Epithelial cell of proximal tubule (primary cell): ENCODE data around the gene SNX32. TPM values are rescaled to one million over a fixed set of nuclear protein-coding genes. Genes with fewer than 3 reads are reported as not detected.

Experiments
- DNase-seq: peaks from one replicate; pipeline ENCODE4 v3.0.0-alpha.2; 2011; ENCODE audit warnings: low read depth
- H3K4me3 ChIP-seq: 2 replicates; pipeline ENCODE4 v1.5.1; 2011; ENCODE audit warnings: low read depth, mild to moderate bottlenecking, low read length
- CTCF ChIP-seq: conservative IDR thresholded peaks from 2 replicates; pipeline ENCODE4 v1.5.1; 2012; ENCODE audit warnings: low read depth, mild to moderate bottlenecking, low read length
- total RNA-seq: library from RNA; depleted of rRNA; stranded (reverse); fragments of >200 nt; gene quantifications from 2 replicates; pipeline ENCODE4 v1.2.3, GENCODE V29; 2015

SNX32 gene
- total RNA-seq: 2.1 TPM in 1 of 2 replicates, not detected in the other

DNA sequence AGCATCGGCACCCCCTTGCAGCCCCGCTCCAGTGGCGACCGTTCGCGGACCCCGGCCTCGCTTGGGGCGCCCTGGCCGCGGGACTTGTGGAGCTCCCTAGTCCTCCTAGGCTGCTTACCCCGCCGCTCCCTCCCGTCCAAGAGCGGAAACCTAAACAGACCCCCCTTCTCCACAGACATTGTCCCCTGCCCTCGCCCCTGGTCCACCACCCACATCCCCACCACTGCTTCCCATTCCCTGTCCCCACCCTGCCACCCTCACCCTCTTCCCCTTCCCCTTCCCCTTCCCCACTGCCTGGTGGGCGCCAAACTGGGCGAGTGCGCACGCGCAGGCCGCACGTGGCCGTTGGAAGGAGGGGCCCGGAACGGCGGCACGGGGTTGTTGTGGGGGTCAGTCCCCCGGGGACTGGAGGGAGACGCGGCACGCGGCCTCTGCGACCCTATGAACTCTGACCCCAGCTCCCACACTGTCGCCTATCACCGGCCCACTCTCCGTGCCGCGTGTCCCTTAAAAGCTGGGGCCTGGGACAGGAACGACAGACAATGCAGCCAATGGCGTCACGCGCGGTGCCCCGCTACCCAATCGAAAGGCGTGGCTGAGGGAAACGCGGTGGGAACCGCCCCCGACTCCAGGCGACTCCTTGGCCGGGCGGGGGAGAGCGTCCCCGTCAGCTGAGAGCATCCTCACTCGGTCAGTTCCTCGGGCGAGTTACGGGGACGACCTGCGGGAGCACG lies at the start of gene SNX32:
Gene SNX32 (plus strand): TSS at position 667 of the 734 bp plus-strand sequence. CDS start 103 bp downstream, outside the sequence.
- peak within 1 kb of the TSS; percentile 65 for H3K4me3 ChIP-seq
- DNase-seq: no peak

DNA sequence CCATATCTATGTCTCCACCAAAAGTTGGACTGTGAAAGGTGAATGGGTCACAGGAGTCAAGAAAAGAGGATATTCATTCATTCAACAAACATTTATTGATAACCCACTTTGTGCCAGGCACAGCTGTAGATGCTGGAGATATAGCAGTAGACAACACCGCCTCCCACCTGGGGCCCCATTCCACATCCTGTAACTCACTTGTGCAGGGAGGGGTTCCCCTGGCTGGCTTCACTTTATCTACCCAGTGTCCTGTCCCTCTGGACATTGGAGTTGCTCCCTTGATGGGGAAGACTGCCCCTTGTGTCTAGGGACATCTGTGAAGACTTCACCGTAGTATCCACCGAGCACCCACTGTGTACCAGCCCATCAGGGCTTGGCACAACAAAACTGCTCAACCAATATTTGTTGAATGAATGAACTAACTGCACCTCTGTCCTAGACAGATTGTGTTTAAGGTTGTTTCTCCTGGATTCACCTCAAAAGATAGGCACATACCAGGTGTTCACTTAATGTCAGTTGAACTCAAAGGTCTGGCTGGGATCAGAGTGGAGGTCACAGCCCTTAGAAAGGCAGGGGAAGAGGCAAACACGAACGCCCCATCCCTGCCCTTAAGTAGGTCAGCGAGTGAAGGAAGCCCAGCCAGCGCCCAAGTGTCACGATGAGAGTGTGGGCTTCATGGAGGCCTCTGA lies 48.3 kb upstream of the SNX32 start:
- no peak for TF ChIP-seq CTCF
- no peak for DNase-seq
- H3K4me3 ChIP-seq: no peak overlapping the region

More for the DNA sequence above, at the start of gene SNX32:
- no peak for TF ChIP-seq CTCF

GRCh38 chr11:65786008-65786785 lies 47.6 kb upstream of the SNX32 start:
- no peak for DNase-seq
- TF ChIP-seq CTCF: no peak
- H3K4me3 ChIP-seq: no peak overlapping the region

DNA sequence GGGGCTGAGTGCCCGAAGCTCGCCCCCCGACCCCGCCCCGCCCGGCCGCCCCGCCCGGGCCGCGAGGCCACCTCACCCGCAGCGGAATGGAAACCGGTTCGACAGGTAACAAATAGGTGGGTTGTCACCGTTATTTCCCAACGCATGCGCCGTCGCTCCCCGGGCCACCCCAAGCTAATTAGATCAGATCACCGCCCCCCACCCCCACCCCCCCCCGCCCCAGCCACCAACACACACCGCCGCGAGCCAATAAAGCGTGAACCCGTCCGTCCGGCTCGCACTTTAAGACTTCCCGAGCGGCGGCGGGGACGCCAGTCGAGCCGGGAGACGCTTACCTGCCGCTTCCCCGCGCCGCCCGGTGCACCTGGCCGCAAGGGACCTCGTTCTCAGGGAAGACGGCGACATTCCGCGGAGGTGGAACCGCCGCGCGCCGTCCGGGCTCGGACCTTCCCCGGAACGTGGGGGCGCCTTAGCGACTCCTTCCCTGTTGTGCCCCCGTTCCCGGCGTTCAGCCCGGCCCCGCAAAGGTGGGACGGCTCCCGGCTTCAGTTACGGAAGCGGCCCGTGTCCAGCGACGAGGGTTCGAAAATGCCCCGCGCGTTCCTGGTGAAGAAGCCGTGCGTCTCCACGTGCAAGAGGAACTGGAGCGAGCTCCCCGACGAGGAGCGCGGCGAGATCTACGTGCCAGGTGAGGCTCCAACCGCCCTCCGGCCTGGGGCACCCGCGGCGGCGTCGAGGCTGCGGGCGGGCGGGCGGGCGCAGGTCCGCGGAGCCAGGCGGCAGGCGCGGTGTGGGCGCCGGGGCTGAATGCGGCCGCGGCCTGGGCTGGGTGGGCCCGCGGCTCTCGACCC lies 46.8 kb upstream of the SNX32 start, which contains the start of gene OVOL1:
Gene OVOL1 (plus strand): TSS at position 278 of the 851 bp plus-strand sequence. CDS start 311 bp downstream, at position 589.
- TF ChIP-seq CTCF: no peak
- H3K4me3 ChIP-seq: peak within 1 kb of the TSS; percentile 16
- DNase-seq: no peak

- TF ChIP-seq CTCF: no peak
- H3K4me3 ChIP-seq: no peak overlapping the region
- no peak for DNase-seq
These were observed 45.8 kb upstream of the SNX32 start for GRCh38 chr11:65787649-65788622.
